Activated T-helper 1 cell treated with anti-CD3 and anti-CD28 coated beads, Interleukin-2, amount 50 U/mL, for 16 hours (primary cell): ENCODE data around the gene ALDH3B2.
A peak's percentile ranks its signal among the peaks of the same experiment; 100 is the strongest.

Experiments
- DNase-seq, 2 donors: peaks; one replicate each; pipeline ENCODE4 v3.0.0-alpha.2; 2020; ENCODE audit warnings: low read depth in 1 of 2, low spot score in 1 of 2

ALDH3B2 gene

DNA sequence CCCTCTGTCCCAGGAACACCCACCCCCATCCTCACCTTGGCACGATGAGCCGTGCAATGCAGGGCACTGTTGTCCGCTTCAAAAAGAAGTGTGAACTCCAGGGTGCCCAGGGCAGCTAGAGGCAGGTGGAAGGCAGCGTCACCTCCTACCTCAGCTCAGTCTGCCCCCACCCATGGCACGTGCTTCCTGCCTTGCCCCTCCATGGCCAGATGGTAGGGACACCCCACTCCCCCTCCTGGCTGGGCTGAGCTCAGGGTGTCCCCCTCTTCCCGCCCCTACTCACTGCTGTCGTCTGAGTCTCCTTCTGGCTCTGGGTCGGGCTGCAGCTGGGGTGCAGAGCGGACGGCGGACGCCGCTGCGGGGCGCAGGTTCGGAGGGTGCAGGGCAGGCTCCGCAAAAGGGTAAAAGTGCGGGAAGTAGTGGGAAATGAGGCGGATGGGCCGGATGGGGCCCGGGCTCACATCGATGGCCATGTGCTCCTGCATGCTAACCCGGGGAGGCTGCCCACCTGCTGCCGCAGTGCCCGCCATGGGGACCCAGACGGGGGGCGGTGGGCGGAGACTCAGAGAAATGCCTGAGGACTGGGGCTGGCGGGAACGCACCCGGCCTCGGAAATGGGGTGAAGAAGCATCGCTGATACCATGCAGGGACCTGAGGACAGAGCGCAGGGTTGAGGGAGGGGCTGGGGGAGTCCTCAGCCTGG lies 58.5 kb downstream of the ALDH3B2 start:
- DNase-seq: no peak

DNA sequence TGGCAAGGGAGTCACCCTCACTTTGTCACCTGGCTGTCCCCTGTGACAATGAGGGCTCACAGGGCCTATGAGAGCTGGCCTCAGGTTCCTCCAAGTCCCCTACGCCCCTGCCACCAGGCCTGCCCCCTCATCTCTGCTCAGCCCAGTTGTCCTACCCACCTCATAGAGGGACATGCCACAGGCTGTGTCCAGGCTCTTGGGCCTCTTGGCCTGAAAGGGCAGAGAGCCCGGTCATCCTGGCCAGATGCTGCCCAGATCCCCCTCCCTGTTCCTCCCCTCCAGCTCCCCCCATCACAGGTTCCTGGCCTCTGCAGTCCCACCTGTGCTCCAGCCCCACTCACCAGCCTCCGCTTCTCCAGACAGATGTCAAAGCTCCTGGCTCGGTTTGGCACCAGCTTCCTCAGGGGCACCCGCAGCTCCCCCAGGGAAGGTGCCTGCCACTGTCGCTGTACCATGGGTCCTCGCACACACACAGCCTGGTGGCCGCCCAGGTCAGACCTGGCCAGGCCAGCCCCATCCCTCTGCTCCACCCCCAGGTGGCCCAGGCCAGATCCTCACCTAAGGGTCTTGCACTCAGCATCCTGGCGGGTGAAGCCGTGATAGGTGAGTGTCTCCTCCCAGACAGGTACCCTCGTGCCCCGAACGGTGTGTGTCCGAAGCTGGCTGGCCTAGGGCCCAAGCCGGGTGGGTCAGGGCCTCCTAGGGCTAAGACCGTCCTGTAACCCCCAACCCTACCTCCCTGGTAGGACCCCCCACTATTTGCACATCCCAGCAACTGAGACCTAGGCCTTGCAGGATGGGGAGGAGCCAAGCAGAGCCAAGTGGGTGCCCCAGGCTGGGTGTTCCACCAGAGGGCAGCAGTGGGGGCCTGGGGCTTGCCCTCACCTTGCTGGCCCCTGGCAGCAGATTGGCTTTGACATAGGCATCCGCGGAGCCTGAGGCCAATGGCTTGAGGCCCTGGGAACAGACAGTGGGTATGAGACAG lies 59.4 kb downstream of the ALDH3B2 start:
- no peak for DNase-seq

DNA sequence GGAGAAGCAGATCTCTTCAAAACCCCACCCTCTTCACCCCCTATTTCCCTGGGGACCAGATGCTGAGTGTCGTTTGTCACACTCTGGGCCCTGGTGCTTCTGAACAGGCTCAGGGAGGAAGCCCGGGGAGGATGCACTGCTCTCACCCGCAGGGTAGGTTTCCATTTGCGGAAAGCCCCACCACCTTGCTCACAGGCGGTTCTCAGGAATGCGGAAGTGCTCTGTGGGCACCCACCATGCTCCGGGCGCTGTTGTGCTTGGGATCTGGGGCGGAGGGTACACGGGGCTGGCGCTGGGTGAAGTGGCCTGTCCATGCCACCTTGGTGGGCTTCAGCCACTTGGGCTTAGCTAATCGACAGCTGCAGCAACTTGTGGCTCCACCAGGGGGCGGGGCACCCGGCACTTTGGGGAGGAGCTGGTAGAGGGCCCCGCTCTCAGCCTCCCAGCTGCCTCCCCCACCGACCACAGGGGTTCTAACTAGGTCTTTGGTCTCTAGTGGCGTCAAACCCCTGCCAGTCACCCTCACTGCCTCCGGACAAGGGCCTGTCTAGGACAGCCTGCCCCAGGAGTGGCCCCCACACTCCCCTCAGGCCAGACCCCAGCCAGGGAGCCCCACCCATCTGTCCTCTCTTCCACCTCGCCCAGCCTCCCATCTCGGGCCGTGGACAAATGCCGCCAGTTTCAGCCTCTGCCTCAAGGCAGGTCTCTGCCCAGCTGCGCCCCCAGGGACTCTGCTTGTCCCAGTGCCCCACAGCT lies 60.3 kb downstream of the ALDH3B2 start:
- DNase-seq: peak; percentile 60 to 74

DNA sequence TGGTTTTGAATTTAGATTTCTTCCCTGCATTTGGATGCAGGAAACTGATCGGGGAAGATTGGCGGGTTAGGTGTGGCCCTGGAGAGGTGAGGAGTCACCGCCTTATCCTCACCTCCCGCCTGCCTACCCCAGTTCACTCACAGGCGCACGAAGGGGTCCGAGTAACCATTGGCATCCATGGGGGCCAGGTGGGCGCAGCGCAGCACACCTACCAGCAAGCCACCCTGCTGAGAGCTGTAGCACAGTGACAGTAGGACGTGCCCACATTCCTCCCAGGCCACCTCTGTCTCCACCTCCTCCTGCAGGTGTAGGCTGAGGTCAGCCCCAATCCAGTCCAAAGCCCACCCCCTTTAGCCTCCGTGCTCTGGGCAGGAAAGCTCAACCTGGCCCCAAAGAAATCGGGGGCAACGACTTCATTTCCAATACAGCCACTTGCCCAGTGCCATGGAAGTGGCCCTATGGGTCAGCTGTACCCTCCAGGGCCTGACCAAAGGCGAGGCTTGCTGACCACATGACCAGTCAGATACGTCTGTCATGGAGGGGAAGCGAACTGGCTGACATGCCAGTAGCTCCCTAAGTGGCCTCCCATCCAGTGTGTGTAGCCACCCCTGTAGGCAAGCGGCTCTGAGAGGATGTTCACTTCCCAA lies 61.0 kb downstream of the ALDH3B2 start:
- DNase-seq: no peak

DNA sequence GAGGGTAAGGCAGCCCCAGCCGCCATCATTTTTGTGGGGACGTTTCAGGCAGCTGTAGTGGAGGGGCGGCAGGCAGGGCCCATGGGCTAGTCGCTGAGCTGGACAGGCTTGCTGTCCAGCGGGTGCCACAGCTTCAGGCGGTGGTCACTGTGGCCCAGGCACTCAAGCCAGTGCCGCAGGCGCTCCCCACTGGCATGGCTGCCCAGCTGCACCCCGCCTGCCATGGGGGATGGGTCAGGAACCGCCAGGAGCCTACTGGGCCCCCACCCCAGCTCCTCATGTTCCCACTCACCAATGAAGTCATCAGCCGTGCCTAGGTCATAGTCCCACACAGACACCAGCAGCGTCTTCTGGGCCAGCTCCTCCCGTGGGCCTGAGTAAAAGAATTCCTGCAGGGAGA lies 61.7 kb downstream of the ALDH3B2 start:
- DNase-seq: no peak
